Liver (tissue), 9 donors: ENCODE measurements around the gene CCL19. TPM values are rescaled to one million over a fixed set of nuclear protein-coding genes. Genes with fewer than 3 reads are reported as not detected.

Source experiments
- DNase-seq: peaks from one replicate; pipeline ENCODE4 v3.0.0-alpha.2; 2017; ENCODE audit warnings: low spot score
- H3K27ac ChIP-seq, 2 donors: one replicate each; pipeline ENCODE4 v1.7.0; 2013; ENCODE audit warnings: inconsistent platforms in 2 of 2, low read length in 2 of 2, control low read depth in 1 of 2, low read depth in 1 of 2, mild to moderate bottlenecking in 1 of 2
- H3K27me3 ChIP-seq, 4 donors: one replicate each; pipeline versions ENCODE4 v1.6.1 to v1.7.0; 2013; ENCODE audit warnings: low read length in 3 of 4, inconsistent platforms in 1 of 4, mild to moderate bottlenecking in 1 of 4, moderate library complexity in 1 of 4; ENCODE audit not compliant: control insufficient read depth in 4 of 4, insufficient read depth in 4 of 4
- H3K36me3 ChIP-seq, 4 donors: one replicate each; pipeline versions ENCODE4 v1.6.1 to v1.7.0; 2013; ENCODE audit warnings: low read length in 3 of 4, mild to moderate bottlenecking in 3 of 4, low read depth in 1 of 4, moderate library complexity in 1 of 4; ENCODE audit not compliant: control insufficient read depth in 4 of 4, insufficient read depth in 3 of 4
- H3K4me1 ChIP-seq, 4 donors: one replicate each; pipeline versions ENCODE4 v1.6.1 to v1.7.0; 2013; ENCODE audit warnings: low read length in 3 of 4, mild to moderate bottlenecking in 3 of 4, moderate library complexity in 1 of 4; ENCODE audit not compliant: control insufficient read depth in 4 of 4, insufficient read depth in 4 of 4
- H3K4me3 ChIP-seq, 3 donors: one replicate each; pipeline versions ENCODE4 v1.6.1 to v1.7.0; 2013; ENCODE audit warnings: low read length in 3 of 3, control low read depth in 1 of 3, low read depth in 1 of 3, mild to moderate bottlenecking in 1 of 3
- H3K9ac ChIP-seq, 2 donors: one replicate each; pipeline ENCODE4 v1.7.0; 2013; ENCODE audit warnings: low read length in 2 of 2, mild to moderate bottlenecking in 2 of 2, moderate library complexity in 2 of 2, control low read depth in 1 of 2, low read depth in 1 of 2
- H3K9me3 ChIP-seq, 4 donors: one replicate each; pipeline versions ENCODE4 v1.6.1 to v1.7.0; 2013; ENCODE audit warnings: low read length in 3 of 4; ENCODE audit not compliant: control insufficient read depth in 4 of 4
- ATF3 ChIP-seq: IDR thresholded peaks from 2 replicates; pipeline ENCODE4 v1.6.1; 2016; ENCODE audit warnings: antibody characterized with exemption
- CTCF ChIP-seq: fragments of 150-350 bp; IDR thresholded peaks from 2 replicates; pipeline ENCODE4 v1.5.1; 2017; ENCODE audit warnings: improper control_type of control experiment, low read depth, low read length; ENCODE audit not compliant: missing input control
- EGR1 ChIP-seq, 2 donors: IDR thresholded peaks; 2 replicates each; pipeline ENCODE4 v1.6.1; 2016 to 2018; ENCODE audit warnings: antibody characterized with exemption in 2 of 2, low read depth in 2 of 2
- FOXA1 ChIP-seq: IDR thresholded peaks from 2 replicates; pipeline ENCODE4 v1.6.1; 2016; ENCODE audit warnings: antibody characterized with exemption
- FOXA2 ChIP-seq: IDR thresholded peaks from 2 replicates; pipeline ENCODE4 v1.6.1; 2016; ENCODE audit warnings: antibody characterized with exemption
- GABPA ChIP-seq, 2 donors: IDR thresholded peaks in 1 of 2; conservative IDR thresholded peaks in 1 of 2; 2 replicates each; pipeline ENCODE4 v1.6.1; 2016; ENCODE audit warnings: antibody characterized with exemption in 2 of 2, mild to moderate bottlenecking in 1 of 2, moderate library complexity in 1 of 2
- HNF4A ChIP-seq, 2 donors: conservative IDR thresholded peaks; 2 replicates each; pipeline ENCODE4 v1.6.1; 2016; ENCODE audit warnings: antibody characterized with exemption in 2 of 2, mild to moderate bottlenecking in 2 of 2
- HNF4G ChIP-seq: IDR thresholded peaks from 2 replicates; pipeline ENCODE4 v1.6.1; 2016; ENCODE audit warnings: antibody characterized with exemption
- JUND ChIP-seq, 2 donors: IDR thresholded peaks; 2 replicates each; pipeline ENCODE4 v1.6.1; 2016; ENCODE audit warnings: antibody characterized with exemption in 2 of 2
- MAX ChIP-seq: IDR thresholded peaks from 2 replicates; pipeline ENCODE4 v1.6.1; 2016; ENCODE audit warnings: antibody characterized with exemption
- NR2F2 ChIP-seq: IDR thresholded peaks from 2 replicates; pipeline ENCODE4 v1.6.1; 2016; ENCODE audit warnings: antibody characterized with exemption
- RAD21 ChIP-seq, 2 donors: IDR thresholded peaks; 2 replicates each; pipeline ENCODE4 v1.6.1; 2016; ENCODE audit warnings: antibody characterized with exemption in 2 of 2, mild to moderate bottlenecking in 2 of 2
- REST ChIP-seq: IDR thresholded peaks from 2 replicates; pipeline ENCODE4 v1.6.1; 2016; ENCODE audit warnings: antibody characterized with exemption, mild to moderate bottlenecking
- RXRA ChIP-seq, 2 donors: IDR thresholded peaks; 2 replicates each; pipeline ENCODE4 v1.6.1; 2017 to 2018; ENCODE audit warnings: antibody characterized with exemption in 2 of 2, mild to moderate bottlenecking in 1 of 2
- SP1 ChIP-seq: IDR thresholded peaks from 2 replicates; pipeline ENCODE4 v1.6.1; 2018; ENCODE audit warnings: antibody characterized with exemption, mild to moderate bottlenecking
- TAF1 ChIP-seq: conservative IDR thresholded peaks from 2 replicates; pipeline ENCODE4 v1.6.1; 2016; ENCODE audit warnings: antibody characterized with exemption, mild to moderate bottlenecking
- YY1 ChIP-seq: IDR thresholded peaks from 2 replicates; pipeline ENCODE4 v1.6.1; 2016; ENCODE audit warnings: antibody characterized with exemption, mild to moderate bottlenecking
- ZBTB33 ChIP-seq: IDR thresholded peaks from 2 replicates; pipeline ENCODE4 v1.6.1; 2016; ENCODE audit warnings: antibody characterized with exemption
- WGBS: extraction: QIAGEN DNeasy Blood & Tissue Kit; methylation state at CpG from one replicate; pipeline ENCODE4 v1.1.7; 2013; 5-methylcytosine and 5-hydroxymethylcytosine counted together
- polyA plus RNA-seq, 2 donors: library from polyadenylated mRNA; stranded (reverse) in 1 of 2; unstranded in 1 of 2; fragments of 200-250 nt in 1 of 2; fragments of >200 nt in 1 of 2; fragmentation: Nextera tagmentation in 1 of 2; extraction: Ambion mirVana in 1 of 2; gene quantifications; one replicate each; pipeline versions ENCODE4 v1.2.1 to v1.2.3, GENCODE V29; 2013 to 2015
- total RNA-seq, 2 donors: library from RNA; depleted of rRNA; stranded (reverse); fragments of >200 nt; gene quantifications; one replicate each; pipeline ENCODE4 v1.2.3, GENCODE V29; 2014
- donor health status: healthy.
- donor health status: healthy.
- donor health status: healthy.
- donor health status: healthy.
- donor health status: healthy.

Gene CCL19
- total and polyA plus RNA-seq, 4 donors, result 0.33 to 2.9 (median 0.65) TPM; not detected in 1

- TF ChIP-seq MAX, result no peak
Measured at GRCh38 chr9:34709196-34709978, 18.3 kb upstream of the CCL19 start (continued).

- H3K9ac ChIP-seq, result no peak overlapping the region
- no peak overlapping the region for H3K4me3 ChIP-seq
- TF ChIP-seq ATF3 (no peak), RAD21 (IDR thresholded peaks at IDR 0.05) (no peak), RXRA (IDR thresholded peaks at IDR 0.05) (no peak), HNF4A (conservative IDR thresholded peaks at IDR 0.05) (no peak), YY1 (no peak), SP1 (no peak), FOXA1 (no peak), HNF4G (no peak), ZBTB33 (no peak), GABPA (IDR thresholded peaks at IDR 0.05 in 1 of 2, conservative IDR thresholded peaks at IDR 0.05 in 1 of 2) (no peak), CTCF (no peak), FOXA2 (no peak), MAX (no peak), JUND (IDR thresholded peaks at IDR 0.05) (no peak), NR2F2 (no peak), TAF1 (no peak), REST (no peak), EGR1 (IDR thresholded peaks at IDR 0.05; ENCODE audit: low read depth in 2 of 2) (no peak)
- no peaks in the 10 kb centered on the region for H3K27me3 ChIP-seq
- 97% methylated on average over 2 of the region's 2 CpGs for WGBS
- H3K27ac ChIP-seq, result no peak overlapping the region
- DNase-seq, result no peak
- H3K4me1 ChIP-seq, result peaks cover 0 to 11% (median 2%) of the 10 kb centered on the region in 4 donors
- H3K9me3 ChIP-seq, result no peaks in the 10 kb centered on the region
- H3K36me3 ChIP-seq, result no peaks in the 10 kb centered on the region
Measured at GRCh38 chr9:34707130-34707529, 16.1 kb upstream of the CCL19 start.
